Rectal smooth muscle tissue (tissue), 1 donor: Measurements from ENCODE around the gene LDLRAD4.

ENCODE experiments used
- H3K27ac ChIP-seq: one replicate; pipeline ENCODE4 v1.7.0; 2013; ENCODE audit warnings: low read depth, low read length, inconsistent platforms
- H3K27me3 ChIP-seq: one replicate; pipeline ENCODE4 v1.7.0; 2013; ENCODE audit warnings: low read length; ENCODE audit not compliant: control insufficient read depth, insufficient read depth
- H3K36me3 ChIP-seq: one replicate; pipeline ENCODE4 v1.7.0; 2013; ENCODE audit warnings: low read length; ENCODE audit not compliant: control insufficient read depth, insufficient read depth
- H3K4me1 ChIP-seq: one replicate; pipeline ENCODE4 v1.7.0; 2013; ENCODE audit warnings: low read length; ENCODE audit not compliant: control insufficient read depth, insufficient read depth
- H3K4me3 ChIP-seq: one replicate; pipeline ENCODE4 v1.7.0; 2013; ENCODE audit warnings: low read length
- H3K9ac ChIP-seq: one replicate; pipeline ENCODE4 v1.7.0; 2013; ENCODE audit warnings: low read length

LDLRAD4 gene

DNA sequence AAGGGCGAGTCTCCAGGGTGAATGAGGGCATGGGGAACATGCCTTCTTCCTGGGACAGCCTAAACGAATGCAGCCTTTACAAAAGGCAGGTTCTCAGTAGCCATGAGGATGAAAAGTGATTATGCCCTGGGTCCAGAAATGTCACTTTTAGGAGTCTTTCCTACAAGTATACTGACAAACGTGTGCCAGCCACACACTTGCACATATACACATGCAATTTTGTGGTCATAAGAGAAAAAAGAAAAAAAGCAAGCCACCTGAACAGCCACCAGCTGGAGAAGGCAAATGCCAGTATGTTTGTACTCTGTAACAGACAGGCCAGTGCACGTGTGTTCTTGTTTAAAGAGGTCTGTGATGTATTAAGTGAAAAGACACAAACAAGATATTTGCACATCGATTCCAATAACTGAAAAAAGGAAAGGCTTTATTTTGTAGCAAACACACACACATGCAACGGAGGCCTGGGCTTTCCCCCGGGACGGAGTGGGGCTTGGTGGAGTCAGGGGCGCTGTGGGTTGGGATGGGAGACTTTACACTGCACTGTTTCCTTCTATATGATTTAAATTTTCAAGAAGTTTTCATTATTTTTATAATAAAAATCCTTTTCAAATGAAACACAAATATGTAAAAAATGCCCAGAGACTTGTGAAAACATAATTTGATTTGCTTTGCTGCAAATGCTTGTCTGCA lies 399.4 kb downstream of the LDLRAD4 start:
- Histone ChIP-seq H3K27ac (no peak overlapping the region), H3K4me1 (no peaks in the 10 kb centered on the region), H3K27me3 (no peaks in the 10 kb centered on the region), H3K9ac (no peak overlapping the region), H3K36me3 (no peaks in the 10 kb centered on the region), H3K4me3 (no peak overlapping the region)

DNA sequence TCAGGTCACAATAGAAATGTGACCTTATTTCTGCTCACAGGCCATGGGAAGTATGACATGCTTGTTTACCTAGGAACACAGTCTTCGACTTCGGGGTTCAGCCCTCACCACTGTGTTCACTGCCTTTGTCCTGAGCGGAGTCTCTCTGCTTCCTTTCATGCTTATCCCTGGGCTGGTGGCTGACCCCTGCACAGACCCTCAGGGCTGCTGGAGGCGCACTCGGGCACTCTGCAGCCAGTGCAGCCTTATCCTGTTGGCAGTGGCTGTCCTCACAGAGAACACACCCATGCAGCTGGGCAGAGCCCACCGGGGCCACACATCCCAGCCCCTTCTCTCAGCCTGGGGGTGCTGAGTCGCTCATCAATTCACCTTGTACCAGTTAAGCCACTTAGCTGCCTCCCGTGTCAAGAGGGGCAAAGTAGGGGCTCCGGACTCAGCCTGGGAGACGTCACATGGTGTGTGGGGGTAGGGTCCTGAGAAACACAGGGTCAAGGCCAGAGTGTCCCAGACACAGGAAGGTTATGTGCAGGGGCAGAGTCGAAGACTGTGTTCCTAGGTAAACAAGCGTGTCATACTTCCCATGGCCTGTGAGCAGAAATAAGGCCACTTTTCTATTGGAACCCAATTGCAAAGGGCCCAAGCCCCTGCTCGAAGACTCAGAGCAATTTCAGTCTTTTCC lies 400.3 kb downstream of the LDLRAD4 start:
- no peak overlapping the region for H3K4me3 ChIP-seq
- H3K4me1 ChIP-seq = no peaks in the 10 kb centered on the region
- H3K9ac ChIP-seq = no peak overlapping the region
- no peak overlapping the region for H3K27ac ChIP-seq
- H3K36me3 ChIP-seq = no peaks in the 10 kb centered on the region
- H3K27me3 ChIP-seq = no peaks in the 10 kb centered on the region

DNA sequence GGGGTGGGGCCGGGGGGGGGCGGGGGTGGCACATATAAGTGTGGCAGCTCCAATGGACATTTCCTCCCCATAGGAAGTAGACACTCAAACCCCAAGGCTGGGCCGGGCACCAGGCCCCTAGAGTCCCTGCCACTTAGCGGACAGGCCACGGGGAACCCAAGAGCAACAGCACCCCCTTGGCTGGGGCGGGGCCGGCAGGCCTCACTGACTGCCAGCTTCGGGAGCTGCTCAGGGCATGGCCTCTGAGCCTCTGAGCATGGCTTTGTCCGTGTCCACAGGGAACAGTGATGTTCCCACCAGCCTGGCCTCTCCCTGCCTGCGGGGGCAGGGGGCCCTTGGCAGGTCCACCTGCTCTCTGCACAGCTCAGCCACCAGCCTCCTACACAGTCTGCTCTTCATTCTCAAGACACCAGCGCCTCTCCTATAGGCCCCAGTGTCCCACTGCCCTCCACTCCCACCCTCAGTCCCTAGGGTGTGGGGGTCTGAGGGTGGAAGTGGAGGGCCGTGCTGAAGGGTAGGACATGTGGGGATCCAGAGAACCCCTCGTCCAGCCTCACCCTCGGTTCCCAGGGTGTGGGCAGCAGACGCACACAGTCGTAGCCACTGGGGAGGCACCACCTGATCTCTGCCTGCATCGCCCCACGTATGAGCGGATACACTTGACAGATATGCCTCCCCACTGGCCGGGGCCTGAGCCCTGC lies 401.1 kb downstream of the LDLRAD4 start:
- no peaks in the 10 kb centered on the region for H3K4me1 ChIP-seq
- H3K27ac ChIP-seq = no peak overlapping the region
- H3K9ac ChIP-seq = no peak overlapping the region
- H3K36me3 ChIP-seq = no peaks in the 10 kb centered on the region
- no peak overlapping the region for H3K4me3 ChIP-seq
- no peaks in the 10 kb centered on the region for H3K27me3 ChIP-seq

DNA sequence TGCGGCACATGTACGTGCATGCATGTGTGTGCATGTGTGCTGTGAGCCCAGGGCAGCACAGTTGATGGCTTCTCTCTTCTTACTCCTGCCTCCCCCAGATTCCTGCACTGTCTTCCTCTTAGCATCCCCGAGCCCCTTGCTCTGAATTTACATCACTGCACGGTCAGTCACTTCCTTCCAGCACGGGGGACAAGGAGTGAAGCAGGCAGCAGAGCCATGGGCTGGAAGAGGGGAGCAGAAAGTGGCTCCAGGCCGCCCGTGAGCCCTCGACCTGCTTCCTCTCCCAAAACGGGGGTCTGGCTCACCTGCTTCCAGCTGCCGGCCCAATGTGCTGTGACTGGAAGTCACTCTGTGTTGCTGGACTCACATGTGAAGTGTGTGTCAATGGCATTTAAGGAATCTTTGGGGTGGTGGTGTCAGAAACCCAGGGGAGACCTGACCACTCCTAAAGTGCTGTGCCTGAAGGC lies 401.7 kb downstream of the LDLRAD4 start:
- H3K4me3 ChIP-seq = no peak overlapping the region
- no peak overlapping the region for H3K27ac ChIP-seq
- no peaks in the 10 kb centered on the region for H3K4me1 ChIP-seq
- H3K27me3 ChIP-seq = no peaks in the 10 kb centered on the region
- H3K36me3 ChIP-seq = no peaks in the 10 kb centered on the region
- no peak overlapping the region for H3K9ac ChIP-seq

DNA sequence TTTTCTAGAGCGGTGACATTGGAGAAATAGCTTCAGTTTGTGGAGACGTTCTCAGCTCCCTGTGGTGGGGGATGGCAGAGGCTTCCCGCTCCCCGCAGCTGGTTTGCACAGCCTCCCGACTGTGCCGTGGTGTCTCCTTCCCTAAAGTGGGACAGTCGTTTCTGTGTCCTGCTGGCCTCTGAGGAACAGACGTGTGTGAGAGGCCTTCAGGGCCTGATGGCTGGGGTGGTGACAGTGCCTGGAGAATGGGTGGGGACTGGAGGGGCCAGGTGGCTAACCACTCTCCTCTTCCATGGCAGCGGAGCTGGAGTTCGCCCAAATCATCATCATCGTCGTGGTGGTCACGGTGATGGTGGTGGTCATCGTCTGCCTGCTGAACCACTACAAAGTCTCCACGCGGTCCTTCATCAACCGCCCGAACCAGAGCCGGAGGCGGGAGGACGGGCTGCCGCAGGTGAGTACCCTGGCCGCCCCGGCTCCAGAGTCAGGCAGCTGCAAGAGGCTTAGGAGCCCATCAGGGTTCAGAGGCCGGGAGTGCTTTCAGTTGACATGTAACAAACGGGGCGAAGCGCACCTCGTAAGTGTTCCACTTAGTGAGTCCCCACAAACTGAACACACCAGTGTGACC lies 402.4 kb downstream of the LDLRAD4 start:
- no peak overlapping the region for H3K27ac ChIP-seq
- H3K9ac ChIP-seq = no peak overlapping the region
- no peaks in the 10 kb centered on the region for H3K4me1 ChIP-seq
- H3K36me3 ChIP-seq = no peaks in the 10 kb centered on the region
- H3K27me3 ChIP-seq = no peaks in the 10 kb centered on the region
- no peak overlapping the region for H3K4me3 ChIP-seq

DNA sequence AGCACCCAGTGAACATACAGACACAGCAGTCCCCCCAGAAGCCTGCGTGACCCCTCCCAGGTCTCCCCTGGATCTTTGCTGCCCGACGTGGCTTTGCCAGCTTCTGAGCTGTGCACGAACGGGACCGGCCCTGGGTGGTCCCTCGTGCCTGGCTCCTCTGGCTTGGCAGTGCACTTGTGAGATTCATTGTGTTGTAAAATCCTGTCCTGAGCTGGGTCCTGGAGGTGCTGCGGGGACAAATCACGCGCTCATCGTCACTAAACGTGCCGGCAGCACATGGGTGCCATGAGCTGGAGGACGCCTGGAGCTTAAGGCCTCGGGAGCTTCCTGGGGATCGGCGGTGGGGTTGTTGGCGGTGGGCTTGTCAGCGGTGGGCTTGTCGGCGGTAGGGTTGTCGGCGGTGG lies 402.9 kb downstream of the LDLRAD4 start:
- Histone ChIP-seq H3K27ac (no peak overlapping the region), H3K27me3 (no peaks in the 10 kb centered on the region), H3K4me1 (no peaks in the 10 kb centered on the region), H3K36me3 (no peaks in the 10 kb centered on the region), H3K4me3 (no peak overlapping the region), H3K9ac (no peak overlapping the region)

DNA sequence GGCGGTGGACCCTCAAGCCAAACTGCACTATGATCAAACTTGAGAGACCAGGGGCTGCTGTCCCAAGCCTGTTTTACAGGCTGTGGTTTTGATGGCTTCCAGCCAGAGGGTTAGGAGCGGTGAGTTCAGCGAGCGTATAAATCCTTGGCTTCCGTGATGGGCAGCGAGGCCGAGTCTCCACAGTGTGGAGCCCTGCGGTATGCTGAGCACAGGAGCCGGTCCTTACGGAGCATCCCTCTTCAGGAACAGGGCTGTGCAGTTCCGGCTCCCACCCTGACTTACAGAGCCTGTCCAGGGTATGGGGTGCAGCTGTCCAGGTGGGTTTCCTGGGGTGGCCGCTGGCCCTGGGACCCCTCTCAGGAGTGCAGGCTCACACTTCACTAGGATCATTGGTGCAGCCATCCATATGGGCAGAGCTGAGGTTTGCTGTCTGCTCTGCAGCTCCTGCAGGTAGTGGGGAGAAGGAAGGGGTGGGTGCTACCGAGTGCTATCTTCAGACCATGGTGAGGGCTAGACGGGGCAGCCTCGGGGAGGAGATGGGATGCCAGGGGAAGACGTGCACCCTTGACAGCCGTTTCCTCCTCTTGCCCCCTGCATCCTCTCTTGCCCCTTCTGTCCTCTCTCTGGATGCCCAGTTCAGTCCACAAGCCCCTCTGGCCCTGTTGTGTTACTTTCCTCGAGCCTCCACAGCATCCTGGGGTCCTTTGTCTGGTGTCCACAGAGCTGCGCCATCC lies 403.5 kb downstream of the LDLRAD4 start:
- Histone ChIP-seq H3K4me1 (no peaks in the 10 kb centered on the region), H3K4me3 (no peak overlapping the region), H3K27me3 (no peaks in the 10 kb centered on the region), H3K36me3 (no peaks in the 10 kb centered on the region), H3K27ac (no peak overlapping the region), H3K9ac (no peak overlapping the region)

DNA sequence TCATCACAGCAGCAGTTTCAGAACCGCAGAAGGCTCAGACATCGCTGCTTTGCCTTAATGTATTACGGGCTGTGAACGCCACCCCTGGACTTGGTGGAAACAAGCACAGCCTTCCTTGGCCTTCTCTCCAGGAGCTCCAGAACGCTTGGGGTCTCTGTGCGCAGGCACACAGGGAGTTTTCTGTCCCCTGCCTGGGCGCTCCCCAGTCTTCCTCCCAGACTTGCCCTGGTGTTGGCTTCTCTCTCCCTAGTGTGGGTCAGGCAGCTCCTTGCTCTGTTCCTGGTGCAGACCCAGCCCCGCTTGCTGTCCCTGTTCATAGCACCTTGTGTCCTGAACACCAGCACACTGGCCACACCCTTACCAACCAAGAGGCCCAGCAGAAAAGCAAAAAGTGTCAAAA lies 404.2 kb downstream of the LDLRAD4 start:
- Histone ChIP-seq H3K4me1 (no peaks in the 10 kb centered on the region), H3K36me3 (no peaks in the 10 kb centered on the region), H3K27ac (no peak overlapping the region), H3K27me3 (no peaks in the 10 kb centered on the region), H3K9ac (no peak overlapping the region), H3K4me3 (no peak overlapping the region)

DNA sequence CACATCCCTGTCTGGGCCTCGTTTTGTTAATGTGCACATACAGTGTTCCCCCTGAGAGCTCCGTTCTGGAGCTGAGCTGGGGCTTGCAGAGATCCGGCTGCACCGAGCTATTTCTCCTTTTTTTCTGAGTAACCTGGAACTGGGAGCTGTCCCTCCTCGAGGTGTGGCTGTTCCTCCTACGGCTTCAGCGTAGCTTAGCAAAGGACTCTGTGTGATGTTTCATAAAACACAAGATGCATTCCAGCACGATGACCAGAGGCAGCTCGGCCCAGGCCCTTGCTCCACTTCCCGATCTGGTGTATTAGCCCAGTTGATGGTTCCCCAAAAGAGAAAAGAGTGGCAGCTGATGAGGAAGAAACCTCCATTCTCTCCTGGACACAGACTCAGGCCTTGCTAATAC lies 404.8 kb downstream of the LDLRAD4 start:
- H3K27ac ChIP-seq = no peak overlapping the region
- no peak overlapping the region for H3K4me3 ChIP-seq
- H3K36me3 ChIP-seq = no peaks in the 10 kb centered on the region
- H3K9ac ChIP-seq = no peak overlapping the region
- no peaks in the 10 kb centered on the region for H3K4me1 ChIP-seq
- H3K27me3 ChIP-seq = no peaks in the 10 kb centered on the region

DNA sequence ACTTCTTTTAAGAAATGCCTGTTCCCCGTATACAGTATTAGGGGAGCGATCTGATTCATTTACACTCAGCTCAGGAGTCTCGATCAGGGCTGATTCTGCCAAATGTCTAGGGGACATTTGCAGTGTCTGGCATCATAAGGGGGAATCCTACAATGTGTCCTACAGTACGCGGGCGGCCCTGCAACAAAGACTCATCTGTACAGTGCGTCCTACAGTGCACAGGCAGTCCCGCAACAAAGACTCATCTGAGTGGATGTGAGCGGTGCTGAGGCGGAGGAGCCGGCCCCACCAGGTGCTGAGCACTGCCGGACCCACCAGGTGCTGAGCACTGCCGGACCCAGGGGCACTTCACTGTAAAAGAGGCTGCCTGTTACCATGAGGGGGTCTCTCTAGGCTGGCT lies 405.3 kb downstream of the LDLRAD4 start:
- no peaks in the 10 kb centered on the region for H3K4me1 ChIP-seq
- H3K27me3 ChIP-seq = no peaks in the 10 kb centered on the region
- H3K4me3 ChIP-seq = no peak overlapping the region
- no peak overlapping the region for H3K27ac ChIP-seq
- H3K36me3 ChIP-seq = no peaks in the 10 kb centered on the region
- H3K9ac ChIP-seq = no peak overlapping the region

DNA sequence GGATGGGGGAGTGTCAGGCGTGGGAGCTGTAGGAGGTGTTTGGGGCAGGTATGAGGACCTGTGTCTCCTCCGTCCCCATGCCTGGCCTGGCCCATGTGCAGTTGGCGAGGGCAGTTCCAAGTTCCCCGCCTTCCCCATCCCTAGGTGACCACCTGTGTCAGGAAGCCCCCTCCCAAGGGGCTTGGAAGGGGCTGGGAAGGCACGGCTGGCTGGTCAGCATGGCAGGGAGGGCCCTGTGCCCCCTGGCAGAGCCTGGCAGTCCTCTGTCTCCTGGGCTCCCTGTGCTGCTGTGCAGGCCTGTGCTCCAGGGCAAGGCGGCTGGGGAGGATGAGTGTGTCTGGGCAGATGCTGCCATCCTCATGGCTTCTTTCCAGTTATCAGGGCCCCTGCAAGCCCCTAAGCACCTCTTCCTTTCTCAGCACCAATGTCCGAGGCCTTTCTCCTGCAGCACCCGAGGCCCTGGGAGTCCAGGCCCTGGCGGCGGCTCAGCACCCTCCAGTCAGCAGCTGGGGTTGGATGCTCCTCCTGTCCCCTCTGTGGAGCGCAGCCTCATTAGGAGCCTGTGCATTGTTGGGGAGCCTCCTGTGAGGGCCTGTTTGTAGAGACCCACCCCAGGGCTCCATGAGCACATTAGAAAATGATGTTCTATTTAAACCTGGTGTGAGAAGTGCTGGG lies 406.1 kb downstream of the LDLRAD4 start:
- no peak overlapping the region for H3K9ac ChIP-seq

More for the DNA sequence above, 406.1 kb downstream of the LDLRAD4 start:
- no peaks in the 10 kb centered on the region for H3K36me3 ChIP-seq
- H3K4me1 ChIP-seq = no peaks in the 10 kb centered on the region
- H3K27ac ChIP-seq = no peak overlapping the region
- H3K27me3 ChIP-seq = no peaks in the 10 kb centered on the region
- H3K4me3 ChIP-seq = no peak overlapping the region
